GM12878 (cell line): ENCODE measurements around the gene DIP2C.

Experiments used
- CHD4 ChIP-seq: fragments of 200-600 bp; sonication (generic); IDR thresholded peaks from 2 replicates; pipeline ENCODE4 v1.6.1; 2016; ENCODE audit warnings: mild to moderate bottlenecking
- CREB1 ChIP-seq: IDR thresholded peaks from 2 replicates; pipeline ENCODE4 v1.6.1; 2012; ENCODE audit warnings: low read depth, mild to moderate bottlenecking, inconsistent platforms
- ETV6 ChIP-seq, 2 experiments: fragments of 450-650 bp in 1 of 2; IDR thresholded peaks in 1 of 2; conservative IDR thresholded peaks in 1 of 2; 2 replicates each; pipeline ENCODE4 v1.6.1; 2014; ENCODE audit warnings: antibody characterized with exemption in 1 of 2, borderline replicate concordance in 1 of 2, low read depth in 1 of 2, mild to moderate bottlenecking in 1 of 2, moderate library complexity in 1 of 2
- FOXM1 ChIP-seq: IDR thresholded peaks from 2 replicates; pipeline ENCODE4 v1.6.1; 2012; ENCODE audit warnings: low read depth, mild to moderate bottlenecking, inconsistent platforms, low read length, moderate library complexity
- IRF4 ChIP-seq: IDR thresholded peaks from 2 replicates; pipeline ENCODE4 v1.6.1; 2011; ENCODE audit warnings: low read depth, low read length
- MTA3 ChIP-seq: IDR thresholded peaks from 2 replicates; pipeline ENCODE4 v1.6.1; 2012; ENCODE audit warnings: low read length, inconsistent platforms, borderline replicate concordance
- MYC ChIP-seq: IDR thresholded peaks from 2 replicates; pipeline ENCODE4 v1.6.1; 2011; ENCODE audit warnings: mild to moderate bottlenecking, low read length, moderate library complexity, inconsistent platforms; ENCODE audit not compliant: insufficient read depth, insufficient replicate concordance, insufficient read length, severe bottlenecking
- NRF1 ChIP-seq: conservative IDR thresholded peaks from 2 replicates; pipeline ENCODE4 v1.6.1; 2011; ENCODE audit warnings: mild to moderate bottlenecking, low read depth, low read length, improper control_type of control experiment
- POLR2A ChIP-seq: IDR thresholded peaks from 2 replicates; pipeline ENCODE4 v1.6.1; 2011; ENCODE audit warnings: low read depth, mild to moderate bottlenecking, low read length
- SP1 ChIP-seq: IDR thresholded peaks from one replicate; pipeline ENCODE4 v1.6.1; 2011; ENCODE audit warnings: low read depth, low read length
- TCF3 ChIP-seq: IDR thresholded peaks from 2 replicates; pipeline ENCODE4 v1.6.1; 2012; ENCODE audit warnings: low read depth, mild to moderate bottlenecking, low read length, borderline replicate concordance; ENCODE audit not compliant: insufficient read depth
- USF1 ChIP-seq: IDR thresholded peaks from 2 replicates; pipeline ENCODE4 v1.6.1; 2011; ENCODE audit warnings: borderline replicate concordance, low read depth, mild to moderate bottlenecking, moderate library complexity, mixed read lengths, low read length; ENCODE audit not compliant: insufficient read depth; ENCODE audit errors: extremely low read length
- TF ChIP-seq, protein P1 (sequence below): IDR thresholded peaks from 2 replicates; pipeline ENCODE4 v1.6.1; 2012; ENCODE audit warnings: mild to moderate bottlenecking, low read depth, low read length

DNA sequence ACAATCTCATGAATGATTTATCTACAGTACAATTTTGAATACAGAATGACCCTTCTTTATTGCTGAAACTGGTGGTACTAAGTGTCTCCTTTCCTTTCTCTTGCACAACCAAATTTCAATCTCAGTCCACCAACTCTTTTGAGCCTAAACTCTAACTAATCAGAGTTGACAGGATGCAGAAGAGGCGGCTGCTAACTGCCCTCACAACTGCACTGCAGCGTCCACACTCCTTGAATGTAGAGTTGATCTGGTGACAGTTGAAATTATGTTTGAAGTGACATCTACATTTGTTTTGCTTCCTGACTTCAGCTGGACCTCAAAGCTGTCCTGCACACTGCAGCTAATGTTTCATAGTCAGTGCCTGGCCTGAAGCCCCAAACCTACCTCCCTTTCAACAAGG lies 414.6 kb downstream of the DIP2C start:
- TF ChIP-seq CHD4, result no peak
- no peak for TF ChIP-seq IRF4
- no peak for TF ChIP-seq MTA3
- no peak for TF ChIP-seq ETV6 (conservative IDR thresholded peaks at IDR 0.05 in 1 of 2, IDR thresholded peaks at IDR 0.05 in 1 of 2; ENCODE audit: borderline replicate concordance in 1 of 2, low read depth in 1 of 2)
- no peak for TF ChIP-seq POLR2A
- TF ChIP-seq TCF3, result no peak
- TF ChIP-seq USF1, result no peak
- TF ChIP-seq MYC, result no peak
- no peak for TF ChIP-seq FOXM1
- no peak for TF ChIP-seq CREB1
- TF ChIP-seq NRF1, result no peak
- TF ChIP-seq, protein P1, sequence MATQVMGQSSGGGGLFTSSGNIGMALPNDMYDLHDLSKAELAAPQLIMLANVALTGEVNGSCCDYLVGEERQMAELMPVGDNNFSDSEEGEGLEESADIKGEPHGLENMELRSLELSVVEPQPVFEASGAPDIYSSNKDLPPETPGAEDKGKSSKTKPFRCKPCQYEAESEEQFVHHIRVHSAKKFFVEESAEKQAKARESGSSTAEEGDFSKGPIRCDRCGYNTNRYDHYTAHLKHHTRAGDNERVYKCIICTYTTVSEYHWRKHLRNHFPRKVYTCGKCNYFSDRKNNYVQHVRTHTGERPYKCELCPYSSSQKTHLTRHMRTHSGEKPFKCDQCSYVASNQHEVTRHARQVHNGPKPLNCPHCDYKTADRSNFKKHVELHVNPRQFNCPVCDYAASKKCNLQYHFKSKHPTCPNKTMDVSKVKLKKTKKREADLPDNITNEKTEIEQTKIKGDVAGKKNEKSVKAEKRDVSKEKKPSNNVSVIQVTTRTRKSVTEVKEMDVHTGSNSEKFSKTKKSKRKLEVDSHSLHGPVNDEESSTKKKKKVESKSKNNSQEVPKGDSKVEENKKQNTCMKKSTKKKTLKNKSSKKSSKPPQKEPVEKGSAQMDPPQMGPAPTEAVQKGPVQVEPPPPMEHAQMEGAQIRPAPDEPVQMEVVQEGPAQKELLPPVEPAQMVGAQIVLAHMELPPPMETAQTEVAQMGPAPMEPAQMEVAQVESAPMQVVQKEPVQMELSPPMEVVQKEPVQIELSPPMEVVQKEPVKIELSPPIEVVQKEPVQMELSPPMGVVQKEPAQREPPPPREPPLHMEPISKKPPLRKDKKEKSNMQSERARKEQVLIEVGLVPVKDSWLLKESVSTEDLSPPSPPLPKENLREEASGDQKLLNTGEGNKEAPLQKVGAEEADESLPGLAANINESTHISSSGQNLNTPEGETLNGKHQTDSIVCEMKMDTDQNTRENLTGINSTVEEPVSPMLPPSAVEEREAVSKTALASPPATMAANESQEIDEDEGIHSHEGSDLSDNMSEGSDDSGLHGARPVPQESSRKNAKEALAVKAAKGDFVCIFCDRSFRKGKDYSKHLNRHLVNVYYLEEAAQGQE, result no peak
- TF ChIP-seq SP1, result no peak
